ENCODE data around the gene SPEF1.

Gene SPEF1

GRCh38 chr20:3759884-3760283 lies 21.4 kb downstream of the SPEF1 start:
- CTCF ChIA-PET = no interaction called here
- no peak for DNase-seq (ENCODE audit: extremely low spot score)
- POLR2A ChIA-PET = no interaction called here
- no peak for TF ChIP-seq FOXA1 (IDR thresholded peaks at IDR 0.05)
- TF ChIP-seq SUZ12 (IDR thresholded peaks at IDR 0.05) = no peak
- TF ChIP-seq LEF1 (IDR thresholded peaks at IDR 0.05; ENCODE audit: borderline replicate concordance) = no peak
- TF ChIP-seq SP1 (IDR thresholded peaks at IDR 0.05) = no peak

- ChIA-PET CTCF (interaction anchor here (0.5 kb wide), 1 partner anchor 294 kb away, joined by 3 read pairs; no protein-coding TSS in a partner anchor), POLR2A (no interaction called here)
- DNase-seq (ENCODE audit: extremely low spot score) = no peak
- TF ChIP-seq SP1 (IDR thresholded peaks at IDR 0.05) (no peak), FOXK2 (IDR thresholded peaks at IDR 0.05) (no peak), TARDBP (IDR thresholded peaks at IDR 0.05) (no peak), CTBP1 (IDR thresholded peaks at IDR 0.05; ENCODE audit: borderline replicate concordance) (no peak), HDGF (IDR thresholded peaks at IDR 0.05; ENCODE audit: borderline replicate concordance) (no peak), LEF1 (IDR thresholded peaks at IDR 0.05; ENCODE audit: borderline replicate concordance) (no peak)
Observed at GRCh38 chr20:3759316-3759823, 21.9 kb downstream of the SPEF1 start.

- TF ChIP-seq FOXM1 (IDR thresholded peaks at IDR 0.05; ENCODE audit: borderline replicate concordance) = no peak
- TF ChIP-seq CTBP1 (IDR thresholded peaks at IDR 0.05; ENCODE audit: borderline replicate concordance) = no peak
- TF ChIP-seq L3MBTL2 (conservative IDR thresholded peaks at IDR 0.05) = no peak
- no peak for TF ChIP-seq SP1 (IDR thresholded peaks at IDR 0.05)
- TF ChIP-seq ELF4 (IDR thresholded peaks at IDR 0.05) = no peak
- TF ChIP-seq ARNT (IDR thresholded peaks at IDR 0.05) = no peak
- TF ChIP-seq BHLHE40 (IDR thresholded peaks at IDR 0.05; ENCODE audit: borderline replicate concordance) = no peak
- TF ChIP-seq FOXA1 (IDR thresholded peaks at IDR 0.05) = no peak
- no peak for TF ChIP-seq HDGF (IDR thresholded peaks at IDR 0.05; ENCODE audit: borderline replicate concordance)
- TF ChIP-seq PKNOX1 (IDR thresholded peaks at IDR 0.05) = no peak
- TF ChIP-seq LEF1 (IDR thresholded peaks at IDR 0.05; ENCODE audit: borderline replicate concordance) = no peak
- no peak for TF ChIP-seq TARDBP (IDR thresholded peaks at IDR 0.05)
- TF ChIP-seq ZNF384 (IDR thresholded peaks at IDR 0.05) = no peak
- no peak for TF ChIP-seq FOXK2 (IDR thresholded peaks at IDR 0.05)
- no peak for TF ChIP-seq NFRKB (IDR thresholded peaks at IDR 0.05)
- no peak for TF ChIP-seq SUZ12 (IDR thresholded peaks at IDR 0.05)
- DNase-seq (ENCODE audit: extremely low spot score) = no peak
- ChIA-PET POLR2A (interaction anchor here (2.5 kb wide), 1 partner anchor 10 kb away, joined by 13 read pairs; the partner anchor contains the start of gene ADISSP), CTCF (no interaction called here)
Observed at GRCh38 chr20:3758566-3758965, 22.7 kb downstream of the SPEF1 start.

GRCh38 chr20:3757268-3757667 lies 24.0 kb downstream of the SPEF1 start:
- ChIA-PET CTCF (interaction anchor here (0.7 to 1.1 kb wide), 2 partner anchors 10 to 13 kb away, joined by 3 to 4 read pairs; partner anchors contain the start of gene ADISSP), POLR2A (interaction anchor here (2.5 kb wide), 1 partner anchor 11 kb away, joined by 13 read pairs; the partner anchor contains the start of gene ADISSP)
- TF ChIP-seq SUZ12 (IDR thresholded peaks at IDR 0.05) = no peak
- TF ChIP-seq PKNOX1 (IDR thresholded peaks at IDR 0.05) = no peak
- TF ChIP-seq CTBP1 (IDR thresholded peaks at IDR 0.05; ENCODE audit: borderline replicate concordance) = no peak
- no peak for TF ChIP-seq NFRKB (IDR thresholded peaks at IDR 0.05)
- TF ChIP-seq HDGF (IDR thresholded peaks at IDR 0.05; ENCODE audit: borderline replicate concordance) = no peak
- no peak for TF ChIP-seq TARDBP (IDR thresholded peaks at IDR 0.05)
- no peak for TF ChIP-seq SP1 (IDR thresholded peaks at IDR 0.05)
- no peak for DNase-seq (ENCODE audit: extremely low spot score)

GRCh38 chr20:3755814-3756480 lies 25.3 kb downstream of the SPEF1 start:
- TF ChIP-seq HDGF (IDR thresholded peaks at IDR 0.05; ENCODE audit: borderline replicate concordance) = no peak
- ChIA-PET CTCF (interaction anchor here (1.1 kb wide), 1 partner anchor 25 kb away, joined by 3 read pairs; the partner anchor contains the start of gene SPEF1), POLR2A (interaction anchor here (1.5 to 2.5 kb wide), 3 partner anchors 10 to 12 kb away, joined by 4 to 13 read pairs (median 8); partner anchors contain the start of gene ADISSP)
- no peak for DNase-seq (ENCODE audit: extremely low spot score)

GRCh38 chr20:3755269-3755668 lies 26.0 kb downstream of the SPEF1 start:
- DNase-seq (ENCODE audit: extremely low spot score) = no peak
- CTCF ChIA-PET = interaction anchor here (1.1 kb wide), 1 partner anchor 26 kb away, joined by 3 read pairs; the partner anchor contains the start of gene SPEF1
- TF ChIP-seq NFRKB (IDR thresholded peaks at IDR 0.05) = no peak
- no peak for TF ChIP-seq LEF1 (IDR thresholded peaks at IDR 0.05; ENCODE audit: borderline replicate concordance)
- no peak for TF ChIP-seq SP1 (IDR thresholded peaks at IDR 0.05)
- no peak for TF ChIP-seq ARNT (IDR thresholded peaks at IDR 0.05)
- no peak for TF ChIP-seq BHLHE40 (IDR thresholded peaks at IDR 0.05; ENCODE audit: borderline replicate concordance)
- no peak for TF ChIP-seq L3MBTL2 (conservative IDR thresholded peaks at IDR 0.05)
- TF ChIP-seq FOXA1 (IDR thresholded peaks at IDR 0.05) = no peak
- TF ChIP-seq ZNF384 (IDR thresholded peaks at IDR 0.05) = no peak
- no peak for TF ChIP-seq TARDBP (IDR thresholded peaks at IDR 0.05)
- POLR2A ChIA-PET = interaction anchor here (1.5 to 1.8 kb wide), 2 partner anchors 11 to 12 kb away, joined by 4 to 8 read pairs; partner anchors contain the start of gene ADISSP

- CTCF ChIA-PET = no interaction called here
- no peak for DNase-seq (ENCODE audit: extremely low spot score)
- TF ChIP-seq ARNT (IDR thresholded peaks at IDR 0.05) (no peak), CTBP1 (IDR thresholded peaks at IDR 0.05; ENCODE audit: borderline replicate concordance) (no peak), ZNF384 (IDR thresholded peaks at IDR 0.05) (no peak), NFRKB (IDR thresholded peaks at IDR 0.05) (no peak), FOXK2 (IDR thresholded peaks at IDR 0.05) (no peak), SUZ12 (IDR thresholded peaks at IDR 0.05) (no peak), ELF4 (IDR thresholded peaks at IDR 0.05) (no peak), L3MBTL2 (conservative IDR thresholded peaks at IDR 0.05) (no peak), BHLHE40 (IDR thresholded peaks at IDR 0.05; ENCODE audit: borderline replicate concordance) (no peak), HDGF (IDR thresholded peaks at IDR 0.05; ENCODE audit: borderline replicate concordance) (no peak), SP1 (IDR thresholded peaks at IDR 0.05) (no peak), FOXM1 (IDR thresholded peaks at IDR 0.05; ENCODE audit: borderline replicate concordance) (no peak), TARDBP (IDR thresholded peaks at IDR 0.05) (no peak), PKNOX1 (IDR thresholded peaks at IDR 0.05) (no peak), LEF1 (IDR thresholded peaks at IDR 0.05; ENCODE audit: borderline replicate concordance) (no peak), FOXA1 (IDR thresholded peaks at IDR 0.05) (no peak)
- POLR2A ChIA-PET = interaction anchor here (1.5 to 1.8 kb wide), 2 partner anchors 12 to 13 kb away, joined by 4 to 8 read pairs; partner anchors contain the start of gene ADISSP
Observed at GRCh38 chr20:3754276-3754630, 27.0 kb downstream of the SPEF1 start.
